ENCODE results near the gene SGSM2. TPM values are rescaled to one million over a fixed set of nuclear protein-coding genes. Genes with fewer than 3 reads are reported as not detected.

The SGSM2 gene
- total and polyA plus RNA-seq, 2 experiments from 2014 or later, result 13.7 to 52.4 TPM

GRCh38 chr17:2379489-2380225 is 42.4 kb downstream of the SGSM2 start:
- peaks cover 14% of the 10 kb centered on the region for H3K27me3 Mint-ChIP-seq (ENCODE audit: insufficient read depth, low read depth, poor library complexity)
- Histone ChIP-seq H3K27ac (ENCODE audit: low read depth) (no peak overlapping the region), H3K27me3 (ENCODE audit: insufficient read depth) (no peaks in the 10 kb centered on the region), H3K9me2 (ENCODE audit: insufficient read depth) (no peaks in the 10 kb centered on the region), H3K36me3 (ENCODE audit: insufficient read depth) (no peaks in the 10 kb centered on the region), H3K4me1 (ENCODE audit: insufficient read depth) (peaks cover 11% of the 10 kb centered on the region; the same call in 1 of the 2 replicates), H3K4me2 (no peak overlapping the region), H3K79me2 (replicated peaks; ENCODE audit: insufficient read depth) (no peaks in the 10 kb centered on the region), H3K4me3 (no peak overlapping the region), H4K20me1 (replicated peaks; ENCODE audit: insufficient read depth) (no peaks in the 10 kb centered on the region; the same call in 1 of the 2 replicates), H2AFZ (no peak overlapping the region), H3F3A (replicated peaks; ENCODE audit: low read depth) (no peaks in the 10 kb centered on the region; the same call in 1 of the 2 replicates)
- no peak for TF ChIP-seq ETS1 (IDR thresholded peaks at IDR 0.05)
- TF ChIP-seq NANOG (IDR thresholded peaks at IDR 0.05; ENCODE audit: borderline replicate concordance), result no peak
- no peak for TF ChIP-seq REST (IDR thresholded peaks at IDR 0.05; ENCODE audit: unreplicated experiment)
- TF ChIP-seq EZH2 (IDR thresholded peaks at IDR 0.05; ENCODE audit: low read depth, unreplicated experiment), result no peak
- no peak for TF ChIP-seq ZNF331 (CRISPR knock-in tag; IDR thresholded peaks at IDR 0.05; ENCODE audit: low read depth)
- TF ChIP-seq CTCF (conservative IDR thresholded peaks at IDR 0.05; ENCODE audit: low read depth in 2 of 2), result no peak
- TF ChIP-seq STAT1 (IDR thresholded peaks at IDR 0.05; ENCODE audit: unreplicated experiment), result no peak
- TF ChIP-seq JUNB (IDR thresholded peaks at IDR 0.05; ENCODE audit: unreplicated experiment), result no peak
- TF ChIP-seq CREB1 (CRISPR knock-in tag; IDR thresholded peaks at IDR 0.05; ENCODE audit: low read depth), result no peak
- peaks cover 22% of the 10 kb centered on the region for H3K36me3 Mint-ChIP-seq (ENCODE audit: low read depth)
- H3K4me3 Mint-ChIP-seq, result no peak overlapping the region
- no peaks in the 10 kb centered on the region for H3K9me3 Mint-ChIP-seq
- no peak overlapping the region for H3K27ac Mint-ChIP-seq
- DNase-seq (ENCODE audit: low spot score), result no peak
- H3K4me1 Mint-ChIP-seq, result peaks cover 15% of the 10 kb centered on the region
- no peak for ATAC-seq
